ENCODE results near the gene THAP7.

Gene THAP7

DNA sequence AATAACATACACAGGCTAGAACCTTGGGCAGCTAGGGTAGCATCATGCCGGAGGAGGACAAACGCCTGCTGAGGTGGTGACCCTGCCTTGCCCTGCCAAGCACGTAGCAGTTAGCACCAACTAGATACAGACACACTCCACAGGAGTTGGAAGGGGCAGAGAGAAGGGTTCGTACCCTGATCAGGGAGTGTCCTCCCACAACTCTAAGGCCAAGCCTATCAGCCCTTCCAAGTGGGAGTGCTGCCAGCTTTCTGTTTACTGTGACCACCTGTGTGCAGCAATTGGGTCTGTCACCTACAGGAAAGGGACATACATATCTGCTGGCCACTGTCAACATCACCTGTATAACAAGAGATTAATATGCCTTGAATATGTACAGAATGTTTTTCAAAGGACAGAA is 1.9 kb upstream of the THAP7 start:
- no peak for DNase-seq (ENCODE audit: low read depth)
- no peak overlapping the region for H3K4me3 ChIP-seq (ENCODE audit: low read length)
- TF ChIP-seq CTCF (conservative IDR thresholded peaks at IDR 0.05; ENCODE audit: low read depth, low read length), result no peak

DNA sequence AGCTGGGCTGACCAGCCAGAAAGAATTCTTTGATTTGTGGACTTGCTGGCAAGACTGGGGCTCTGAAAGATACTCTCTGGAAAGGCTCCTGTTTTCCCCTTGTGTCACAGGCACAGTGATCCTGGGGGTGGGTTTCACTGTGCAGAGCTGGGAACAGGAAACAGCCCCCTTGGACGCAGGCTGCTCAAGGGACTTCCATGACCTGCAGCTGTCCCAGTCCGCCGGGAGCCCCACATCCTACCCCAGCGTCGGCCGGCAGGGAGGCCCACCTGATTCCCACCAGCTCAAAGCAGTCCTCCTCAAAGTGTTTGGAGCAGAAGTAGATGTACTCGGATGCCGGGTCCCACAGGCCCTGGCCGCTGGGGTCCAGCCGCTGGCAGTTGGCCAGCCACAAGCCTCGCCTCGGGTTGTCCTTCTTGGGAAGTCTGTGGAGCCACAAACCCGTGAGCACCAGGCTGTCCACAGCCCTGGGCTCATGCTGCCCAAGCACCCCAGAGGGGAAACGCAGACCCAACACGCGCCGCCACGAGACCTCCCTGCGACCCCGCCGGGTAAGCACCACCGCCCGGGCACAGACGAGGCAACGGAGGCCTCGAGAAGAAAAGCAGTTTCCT is 824 bp downstream of the THAP7 start:
- DNase-seq (ENCODE audit: low read depth), result no peak
- TF ChIP-seq CTCF (conservative IDR thresholded peaks at IDR 0.05; ENCODE audit: low read depth, low read length), result no peak
- H3K4me3 ChIP-seq (ENCODE audit: low read length), result peak overlapping the region; percentile 79

- DNase-seq (ENCODE audit: low read depth), result no peak
- H3K4me3 ChIP-seq (ENCODE audit: low read length), result peak overlapping the region; percentile 79
- no peak for TF ChIP-seq CTCF (conservative IDR thresholded peaks at IDR 0.05; ENCODE audit: low read depth, low read length)
These were observed 1.5 kb downstream of the THAP7 start for GRCh38 chr22:21000207-21000986.

GRCh38 chr22:20999350-21000206 is 2.3 kb downstream of the THAP7 start:
- no peak overlapping the region for H3K4me3 ChIP-seq (ENCODE audit: low read length)
- no peak for TF ChIP-seq CTCF (conservative IDR thresholded peaks at IDR 0.05; ENCODE audit: low read depth, low read length)
- DNase-seq (ENCODE audit: low read depth), result no peak

- H3K4me3 ChIP-seq (ENCODE audit: low read length), result no peak overlapping the region
- DNase-seq (ENCODE audit: low read depth), result no peak
- no peak for TF ChIP-seq CTCF (conservative IDR thresholded peaks at IDR 0.05; ENCODE audit: low read depth, low read length)
These were observed 3.2 kb downstream of the THAP7 start for GRCh38 chr22:20998411-20999336.

DNA sequence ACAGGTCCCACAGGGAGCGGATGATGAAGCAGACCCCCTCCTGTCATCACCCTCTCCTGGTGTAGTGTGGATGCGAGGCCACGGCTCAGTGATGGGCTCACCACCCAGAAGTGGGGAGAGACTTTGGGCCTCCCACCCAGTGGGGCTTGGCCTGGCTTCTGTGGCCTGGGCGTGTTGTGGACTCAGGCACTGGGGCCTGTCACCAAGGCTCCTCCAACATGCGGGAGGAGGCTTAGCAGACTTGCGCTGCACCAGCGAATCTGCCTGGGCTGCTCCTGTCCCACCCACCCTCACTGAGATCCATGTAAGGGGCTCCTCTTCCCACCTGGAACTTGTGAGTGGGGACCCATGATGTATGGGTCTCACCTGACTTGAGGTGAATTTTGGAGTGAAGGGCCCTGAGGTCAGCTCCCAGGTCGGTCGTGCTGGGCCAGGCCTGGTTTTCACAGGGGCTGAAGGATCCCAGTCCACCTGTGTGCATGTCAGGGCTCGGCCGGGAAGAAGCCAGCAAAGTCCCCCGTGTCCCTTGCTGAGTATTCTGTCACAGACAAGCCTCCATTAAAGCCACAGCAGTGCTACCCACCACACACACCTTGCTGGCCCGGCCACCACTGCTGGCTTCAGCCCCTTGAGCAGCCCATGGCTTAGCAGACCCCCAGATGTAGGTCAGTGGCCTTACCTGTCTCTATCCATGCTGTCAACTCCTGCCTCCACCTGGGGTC is 4.2 kb downstream of the THAP7 start:
- no peak for TF ChIP-seq CTCF (conservative IDR thresholded peaks at IDR 0.05; ENCODE audit: low read depth, low read length)
- DNase-seq (ENCODE audit: low read depth), result no peak
- H3K4me3 ChIP-seq (ENCODE audit: low read length), result no peak overlapping the region
